Activated effector memory CD4-positive, alpha-beta T cell treated with anti-CD3 and anti-CD28 coated beads, Interleukin-2, amount 50 U/mL, for 16 hours (primary cell): ENCODE data around the gene GLTP.

Source experiments
- DNase-seq: peaks from one replicate; pipeline ENCODE4 v3.0.0-alpha.2; 2020

The GLTP gene, protein sequence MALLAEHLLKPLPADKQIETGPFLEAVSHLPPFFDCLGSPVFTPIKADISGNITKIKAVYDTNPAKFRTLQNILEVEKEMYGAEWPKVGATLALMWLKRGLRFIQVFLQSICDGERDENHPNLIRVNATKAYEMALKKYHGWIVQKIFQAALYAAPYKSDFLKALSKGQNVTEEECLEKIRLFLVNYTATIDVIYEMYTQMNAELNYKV

DNA sequence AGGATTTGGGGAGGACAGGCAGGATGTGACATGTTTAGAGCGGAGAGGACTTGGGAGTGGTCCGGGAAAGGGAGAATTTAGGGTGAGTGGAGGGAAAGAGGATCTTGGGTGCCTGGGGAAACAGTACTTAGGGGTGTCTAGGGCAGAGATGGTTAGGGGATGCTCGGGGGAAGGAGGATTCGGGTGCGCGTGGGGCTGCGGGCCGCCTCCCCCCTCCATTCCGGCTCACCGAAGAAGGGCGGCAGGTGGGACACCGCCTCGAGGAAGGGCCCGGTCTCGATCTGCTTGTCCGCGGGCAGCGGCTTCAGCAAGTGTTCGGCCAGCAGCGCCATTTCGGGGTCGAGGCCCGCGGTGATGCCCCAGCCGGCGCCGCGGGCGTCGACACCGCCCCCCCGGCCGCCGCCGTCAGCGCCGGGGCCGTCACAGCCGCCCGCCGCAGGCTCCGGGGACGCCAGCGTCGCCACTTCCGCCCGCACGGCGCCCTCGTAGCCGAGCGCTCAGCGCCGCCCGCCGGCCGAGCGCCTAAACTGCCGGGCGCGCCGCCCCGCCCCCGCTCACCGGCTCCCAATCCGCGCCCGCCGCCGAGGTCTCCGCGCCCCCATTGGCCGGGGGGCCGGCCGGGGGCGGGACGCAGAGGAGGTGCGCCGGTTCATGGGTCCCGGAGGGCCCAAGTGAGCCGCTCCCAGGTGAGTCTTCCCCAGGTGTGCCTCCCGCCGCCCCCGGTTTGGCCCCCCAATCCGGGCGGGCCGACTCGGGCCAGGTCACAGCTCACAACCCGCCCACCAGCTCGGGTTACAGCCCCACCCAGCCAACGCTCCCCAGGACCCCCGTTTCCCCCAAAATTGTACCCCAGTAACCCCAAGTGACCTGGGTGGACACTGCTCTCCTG lies at the start of gene GLTP:
Gene GLTP (minus strand): TSS at position 499 of the 889 bp plus-strand sequence. CDS start 167 bp downstream, at position 332.
- DNase-seq = peak; percentile 97

DNA sequence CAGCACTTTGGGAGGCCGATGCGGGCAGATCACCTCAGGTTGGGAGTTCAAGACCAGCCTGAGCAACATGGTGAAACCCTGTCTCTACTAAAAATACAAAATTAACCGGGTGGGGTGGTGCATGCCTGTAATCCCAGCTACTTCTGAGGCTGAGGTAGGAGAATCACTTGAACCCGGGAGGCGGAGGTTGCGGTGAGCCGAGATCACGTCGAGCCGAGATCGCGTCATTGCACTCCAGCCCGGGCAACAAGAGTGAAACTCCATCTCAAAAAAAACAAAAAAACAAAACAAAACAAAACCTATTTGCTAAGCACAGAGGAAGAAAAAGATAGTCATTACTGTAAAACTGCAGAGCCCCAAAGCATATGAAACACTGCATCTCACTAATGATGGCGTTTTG lies 49.0 kb upstream of the GLTP start:
- DNase-seq = peak; percentile 25

DNA sequence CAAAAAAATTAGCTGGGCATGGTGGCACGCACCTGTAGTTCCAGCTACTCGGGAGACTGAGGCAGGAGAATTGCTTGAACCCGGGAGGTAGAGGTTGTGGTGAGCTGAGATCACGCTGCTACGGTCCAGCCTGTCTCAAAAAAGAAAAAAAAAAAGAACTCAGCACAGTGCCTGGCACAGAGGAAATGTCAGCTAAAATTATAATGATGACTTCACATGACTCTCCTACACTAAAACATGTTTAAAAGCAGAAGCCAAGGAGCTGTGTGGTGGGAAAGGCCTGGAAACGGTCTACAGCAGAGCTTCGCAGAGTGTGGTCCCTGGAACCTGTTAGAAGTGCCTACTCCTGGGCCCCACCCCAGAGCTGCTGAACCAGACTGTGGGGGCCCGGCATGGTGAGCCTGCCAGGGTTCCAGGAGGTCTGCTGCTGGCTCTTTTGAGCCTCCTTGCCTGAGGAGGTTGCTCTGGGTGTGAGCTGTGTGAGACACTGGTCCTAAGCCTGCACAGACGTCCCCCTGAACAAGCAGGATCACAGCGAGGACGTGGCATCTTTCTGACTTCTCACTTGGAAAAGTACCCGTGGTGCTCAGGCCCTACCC lies 47.8 kb upstream of the GLTP start:
- peak; percentile 46 for DNase-seq

DNA sequence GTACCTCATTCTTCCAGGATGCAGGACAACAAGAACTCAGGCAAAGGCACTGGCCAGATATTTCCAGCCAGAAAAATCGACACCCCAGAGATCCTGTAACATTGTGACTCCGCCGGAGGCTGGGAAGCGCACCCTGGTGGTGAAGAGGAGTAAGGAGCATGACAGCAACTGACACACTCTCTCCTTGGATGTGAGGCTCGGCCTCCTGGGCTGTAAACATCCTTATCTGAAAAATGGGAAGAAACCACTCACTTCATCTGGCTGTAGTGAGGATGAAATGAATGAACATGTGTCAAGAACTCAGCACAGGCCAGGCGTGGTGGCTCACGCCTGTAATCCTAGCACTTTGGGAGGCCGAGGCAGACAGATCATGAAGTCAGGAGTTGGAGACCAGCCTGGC lies 47.3 kb upstream of the GLTP start:
- peak; percentile 76 for DNase-seq

DNA sequence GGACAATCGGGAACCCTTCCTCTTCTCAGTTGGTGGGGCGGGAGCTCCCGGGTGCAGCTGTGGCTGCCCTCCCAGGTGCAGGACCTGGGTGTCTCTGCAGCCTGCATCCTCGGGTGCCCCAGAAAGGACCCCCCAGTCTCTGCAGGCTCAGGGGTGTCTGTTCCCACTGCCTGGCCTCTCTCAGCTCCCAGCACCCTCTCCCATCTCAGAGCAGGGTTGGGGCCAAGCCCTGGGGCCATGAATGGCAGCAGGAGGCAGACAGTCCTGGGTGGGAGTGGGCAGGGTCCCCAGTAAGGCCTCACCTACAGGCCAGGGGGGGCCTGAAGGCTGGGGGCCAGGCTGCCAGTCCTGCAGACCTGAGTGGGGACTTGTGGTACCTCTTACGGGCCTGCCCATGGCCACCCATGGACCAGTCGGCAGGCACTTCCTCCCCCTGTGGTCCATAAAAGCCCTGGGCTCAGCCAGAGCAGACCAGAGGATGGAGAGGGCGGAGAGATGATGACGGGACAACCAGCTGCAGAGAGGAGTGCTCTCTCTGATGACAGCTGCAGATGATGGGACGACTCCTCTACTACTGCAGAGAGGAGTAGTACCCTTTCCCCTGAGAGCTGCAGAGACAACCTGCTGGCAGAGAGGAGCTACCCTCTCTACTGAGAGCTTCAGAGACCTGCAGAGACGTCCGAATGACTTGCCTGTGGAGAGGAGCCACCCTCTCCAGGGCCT lies 46.3 kb upstream of the GLTP start:
- peak; percentile 48 for DNase-seq

DNA sequence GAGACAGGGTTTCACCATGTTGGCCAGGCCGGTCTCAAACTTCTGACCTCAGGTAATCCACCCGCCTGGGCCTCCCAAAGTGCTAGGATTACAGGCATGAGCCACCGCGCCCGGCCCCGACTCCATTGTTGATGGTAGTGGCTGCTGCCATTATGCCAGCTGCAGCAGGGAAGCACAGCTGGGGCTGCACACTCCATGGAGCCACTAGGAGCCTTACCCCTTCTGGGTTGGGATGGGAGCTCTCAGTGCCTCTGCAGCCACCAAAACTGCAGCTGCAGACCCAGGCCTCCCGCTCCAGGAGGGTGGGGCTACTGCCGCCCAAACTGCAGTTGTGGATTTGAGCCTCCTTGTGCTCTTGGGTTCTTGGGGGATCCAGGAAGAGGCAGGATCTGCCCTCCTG lies 45.7 kb upstream of the GLTP start:
- no peak for DNase-seq

DNA sequence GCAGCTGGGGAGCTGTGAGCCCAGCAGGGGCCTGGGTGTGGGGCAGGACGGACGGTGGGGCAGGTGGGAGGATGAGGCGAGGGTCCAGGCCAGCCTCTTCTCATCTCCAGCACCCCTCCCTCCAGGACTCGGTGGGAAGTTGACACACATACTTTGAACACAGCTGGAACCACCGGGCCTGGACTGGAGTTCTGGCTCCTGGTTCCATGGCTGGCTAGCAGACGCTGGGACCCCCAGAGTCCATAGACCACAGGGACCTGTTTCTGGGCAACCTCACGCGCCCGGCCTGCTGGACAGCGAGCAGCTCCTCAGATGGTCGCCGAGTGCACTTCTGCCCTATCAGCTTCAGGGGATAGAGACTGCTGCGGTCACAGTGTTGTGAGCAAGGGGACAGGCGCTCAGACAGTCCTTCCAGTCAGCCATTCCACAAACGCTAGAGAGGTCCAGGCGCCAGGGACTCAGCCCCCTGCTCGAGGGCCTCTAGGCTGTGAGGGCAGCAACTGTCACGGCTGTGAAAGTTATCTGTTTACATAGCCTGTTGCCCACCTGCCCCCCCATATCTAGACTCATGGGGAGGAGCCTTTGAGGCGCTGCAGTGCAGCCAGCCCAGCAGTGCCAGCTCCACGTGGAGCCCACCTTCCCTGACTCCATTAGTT lies 45.0 kb upstream of the GLTP start:
- DNase-seq = peak; percentile 60

DNA sequence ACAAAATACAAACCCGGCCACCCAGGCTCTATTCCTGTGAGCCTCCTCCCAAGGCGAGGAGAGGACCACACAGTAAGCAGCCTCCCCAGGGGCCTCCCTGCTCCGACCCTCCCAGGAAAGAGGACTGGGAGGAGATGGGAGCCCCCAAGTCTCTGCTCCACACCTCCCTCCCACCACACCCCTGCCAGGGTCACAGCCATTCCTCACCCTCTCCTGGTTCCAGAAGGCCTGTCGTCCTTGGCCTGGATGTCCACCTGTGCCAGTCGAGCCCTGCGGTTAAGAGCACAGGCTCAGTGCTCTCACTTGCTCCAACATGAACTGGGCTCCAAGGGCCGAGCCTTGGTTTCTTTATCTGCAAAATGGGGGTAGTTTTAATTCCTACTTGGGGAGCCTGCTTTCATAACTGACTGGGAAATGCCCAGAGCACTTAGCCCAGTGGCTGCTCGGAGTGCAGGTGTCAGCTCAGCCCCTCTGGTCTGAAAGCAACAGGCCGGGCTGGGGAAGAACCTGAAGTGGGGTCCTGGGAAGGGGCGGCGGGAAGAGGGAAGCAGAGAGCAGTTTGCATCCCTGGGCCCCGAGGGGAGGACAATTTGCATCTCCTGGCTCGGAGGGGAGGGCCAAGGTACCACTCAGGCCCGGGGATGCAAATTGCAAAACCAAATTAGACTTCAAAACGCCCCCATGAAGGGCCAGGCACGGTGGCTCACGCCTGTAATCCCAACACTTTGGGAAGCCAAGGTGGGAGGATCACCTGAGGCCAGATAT lies 43.3 kb upstream of the GLTP start:
- peak; percentile 59 for DNase-seq

DNA sequence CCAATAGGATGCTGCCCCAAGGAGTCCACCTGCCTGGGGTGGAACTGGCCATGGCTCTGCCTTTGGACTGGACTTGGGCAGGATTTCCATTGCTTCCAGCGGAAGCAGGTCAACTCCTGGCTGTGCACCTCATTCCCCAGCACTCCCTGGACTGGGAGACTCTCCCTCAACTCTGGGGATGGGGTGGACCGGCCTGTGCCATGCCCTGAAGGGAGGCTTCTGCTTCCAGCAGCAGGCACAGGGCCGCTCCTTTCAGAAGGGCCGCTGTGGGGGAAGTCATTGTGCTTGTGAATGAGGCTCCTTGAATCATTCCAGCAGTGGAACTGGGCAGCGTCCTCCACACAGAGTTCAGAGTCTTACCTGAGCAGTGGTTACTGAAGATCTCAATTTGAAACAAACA lies 42.7 kb upstream of the GLTP start:
- DNase-seq = peak; percentile 19

DNA sequence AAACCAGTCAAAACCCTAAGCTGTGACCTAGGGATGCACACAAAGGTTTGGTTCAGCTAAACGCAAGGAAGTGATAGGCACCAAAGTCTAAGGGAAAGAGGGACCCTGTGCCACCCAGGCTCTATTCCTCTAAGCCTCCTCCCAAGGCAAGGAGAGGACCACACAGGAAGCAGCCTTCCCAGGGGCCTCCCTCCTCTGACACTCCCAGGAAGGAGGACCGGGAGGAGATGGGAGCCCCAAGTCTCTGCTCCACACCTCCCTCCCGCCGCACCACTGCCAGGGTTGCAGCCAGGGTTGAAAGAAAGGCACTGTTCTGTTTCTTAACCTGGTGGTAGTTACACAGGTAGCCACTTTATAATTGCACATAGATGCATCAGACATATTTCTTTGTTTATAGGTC lies 41.6 kb upstream of the GLTP start:
- peak; percentile 59 for DNase-seq

DNA sequence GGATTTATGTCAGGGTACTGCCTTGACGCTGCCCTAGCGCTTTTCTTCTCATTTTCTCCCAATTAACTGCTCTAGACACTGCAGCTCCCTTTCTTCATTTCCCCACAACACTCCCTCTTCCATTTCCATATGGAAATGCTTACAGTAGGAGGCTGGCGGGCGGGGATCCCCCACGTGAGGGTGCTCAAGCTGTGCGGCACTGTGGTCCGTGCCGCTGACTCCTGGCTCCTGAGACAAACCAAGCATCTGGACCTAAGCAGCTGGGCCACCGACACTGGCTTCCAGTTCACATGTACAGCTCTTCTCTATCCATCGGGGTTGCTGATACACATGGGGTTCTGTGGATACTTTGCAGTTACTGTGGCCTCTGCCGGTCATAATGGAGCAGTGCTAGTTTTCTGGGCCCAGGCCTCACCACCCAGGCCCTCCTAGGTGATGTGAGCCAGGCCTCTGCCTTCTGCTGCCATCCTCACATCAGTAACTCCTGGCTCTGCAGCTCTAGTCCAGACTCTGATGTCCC lies 40.0 kb upstream of the GLTP start:
- no peak for DNase-seq

DNA sequence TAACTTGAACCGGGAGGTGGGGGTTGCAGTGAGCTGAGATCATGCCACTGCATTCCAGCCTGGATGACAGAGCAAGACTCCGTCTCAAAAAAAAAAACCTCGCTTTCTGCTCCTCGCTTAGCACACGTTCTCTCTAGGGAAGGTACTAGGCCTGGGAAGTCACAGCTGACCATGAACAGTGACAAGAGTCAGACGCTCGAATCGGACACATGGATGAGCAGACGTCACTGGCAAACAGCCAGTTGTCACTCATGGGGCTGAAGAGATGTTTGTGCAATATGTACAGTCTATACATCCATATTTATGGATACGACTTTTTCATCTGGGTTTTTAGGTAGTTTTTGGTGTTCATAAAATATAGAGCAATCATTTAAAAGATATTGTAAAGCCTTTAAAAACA lies 39.1 kb upstream of the GLTP start:
- DNase-seq = no peak

DNA sequence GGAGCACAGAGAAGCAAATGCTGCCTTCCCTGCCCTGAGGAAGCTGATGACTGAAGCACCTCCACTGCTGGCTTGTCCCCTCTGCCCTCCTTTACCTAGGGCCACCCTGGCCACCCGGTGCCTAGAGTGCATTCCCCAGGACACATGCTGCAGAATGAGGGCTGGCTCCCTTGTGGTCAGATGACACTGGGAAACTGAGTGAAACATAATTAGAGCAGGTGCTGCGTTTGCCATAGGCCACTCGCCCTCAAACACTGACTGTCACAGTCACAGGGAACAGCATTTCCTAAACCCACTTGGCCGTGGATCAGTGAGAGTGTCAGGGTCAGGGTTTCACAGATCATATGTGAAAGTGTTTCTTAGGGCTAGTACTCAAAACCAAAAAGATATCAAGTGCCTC lies 35.7 kb upstream of the GLTP start:
- no peak for DNase-seq

DNA sequence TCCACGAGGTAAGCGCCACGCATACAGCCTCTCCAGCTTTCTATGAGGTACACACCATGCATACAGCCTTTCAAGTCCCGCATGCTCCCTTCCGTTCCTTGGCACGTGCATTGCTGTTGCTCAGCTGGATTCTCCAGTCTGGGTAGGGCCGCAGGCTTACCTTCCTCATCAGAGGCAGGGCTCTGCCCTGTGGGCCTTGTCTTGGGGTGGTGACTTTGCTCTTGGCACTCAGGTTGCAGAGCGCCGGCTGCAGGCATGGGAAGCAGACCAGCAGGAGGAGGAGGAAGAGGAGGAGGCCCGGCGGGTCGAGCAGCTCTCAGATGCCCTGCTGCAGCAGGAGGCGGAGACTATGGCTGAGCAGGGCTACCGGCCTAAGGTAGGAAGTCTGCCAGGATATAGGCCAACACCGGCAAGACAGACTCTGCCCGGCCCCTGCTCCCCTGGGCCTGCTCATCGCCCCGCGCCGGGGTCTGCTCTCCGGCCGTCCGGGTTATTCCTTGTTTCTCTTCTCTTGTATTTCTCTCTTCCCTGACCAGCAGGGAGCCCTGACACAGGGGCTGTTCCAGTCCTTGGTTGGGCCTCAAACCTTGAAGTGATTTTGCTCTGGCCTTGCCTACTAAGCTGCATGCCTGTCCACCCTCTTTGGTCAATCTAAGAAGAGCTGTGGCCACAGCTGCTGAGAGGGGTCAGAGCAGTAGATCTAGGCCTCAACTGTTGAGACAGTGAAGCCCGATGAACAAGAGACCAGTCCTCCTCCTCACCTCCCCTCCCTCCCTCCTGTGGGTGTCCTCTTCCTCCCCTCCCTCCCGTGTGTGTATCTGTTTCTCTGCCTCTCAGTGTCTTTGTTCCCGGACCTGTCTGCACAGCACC lies 35.1 kb upstream of the GLTP start:
- DNase-seq = no peak

DNA sequence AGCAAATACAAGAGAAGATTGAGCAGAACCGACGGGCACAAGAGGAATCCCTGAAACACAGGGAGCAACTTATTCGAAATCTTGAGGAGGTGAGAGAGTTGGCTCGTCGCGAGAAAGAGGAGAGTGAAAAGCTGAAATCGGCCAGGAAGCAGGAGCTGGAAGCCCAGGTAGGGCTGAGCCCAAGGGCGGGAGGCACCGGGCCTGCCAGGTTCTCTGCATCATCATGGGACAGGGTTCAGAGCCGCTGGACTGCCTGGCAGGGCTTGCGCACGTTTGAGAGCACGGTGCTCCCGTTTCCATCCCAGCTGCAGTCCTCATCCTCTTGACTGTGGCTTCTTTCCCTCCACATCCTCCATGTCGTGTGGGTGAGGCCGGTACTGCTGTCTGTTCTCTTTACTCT lies 34.1 kb upstream of the GLTP start:
- no peak for DNase-seq

DNA sequence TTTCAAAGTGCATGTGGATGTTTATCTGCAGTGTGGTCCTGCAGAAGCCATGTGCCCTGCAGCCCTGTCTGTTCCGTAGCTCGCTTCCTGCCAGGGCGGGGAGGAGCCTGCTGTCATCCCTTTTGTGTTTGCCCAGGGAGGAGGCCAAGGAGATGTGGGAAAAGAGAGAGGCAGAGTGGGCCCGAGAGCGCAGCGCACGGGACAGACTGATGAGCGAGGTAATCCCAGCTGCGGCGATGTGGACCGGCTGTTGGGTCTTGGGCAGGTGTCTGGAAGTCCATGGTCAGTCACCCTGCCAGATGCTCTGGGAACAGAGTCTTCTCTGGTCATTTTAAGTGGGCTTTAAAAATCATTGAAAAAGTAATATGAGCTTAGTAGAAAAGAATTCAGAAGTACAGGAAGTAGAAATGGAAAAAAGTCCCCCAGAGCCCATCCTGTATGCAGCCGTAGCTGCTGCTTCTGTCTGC lies 32.5 kb upstream of the GLTP start:
- no peak for DNase-seq

DNA sequence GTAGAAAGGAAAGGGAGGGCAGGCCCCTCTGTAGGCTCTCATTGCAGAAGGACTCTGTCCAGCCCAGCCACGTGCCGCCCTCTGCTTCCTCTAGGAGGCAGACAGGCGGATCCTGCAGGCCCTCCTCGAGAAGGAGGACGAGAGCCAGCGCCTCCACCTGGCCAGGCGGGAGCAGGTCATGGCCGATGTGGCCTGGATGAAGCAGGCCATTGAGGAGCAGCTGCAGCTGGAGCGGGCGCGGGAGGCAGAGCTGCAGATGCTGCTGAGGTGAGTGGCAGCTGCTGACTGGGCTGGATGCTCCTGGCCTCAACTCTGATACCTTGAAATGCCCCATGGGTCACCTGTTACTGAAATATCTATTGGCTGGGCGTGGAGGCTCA lies 30.6 kb upstream of the GLTP start:
- DNase-seq = no peak

DNA sequence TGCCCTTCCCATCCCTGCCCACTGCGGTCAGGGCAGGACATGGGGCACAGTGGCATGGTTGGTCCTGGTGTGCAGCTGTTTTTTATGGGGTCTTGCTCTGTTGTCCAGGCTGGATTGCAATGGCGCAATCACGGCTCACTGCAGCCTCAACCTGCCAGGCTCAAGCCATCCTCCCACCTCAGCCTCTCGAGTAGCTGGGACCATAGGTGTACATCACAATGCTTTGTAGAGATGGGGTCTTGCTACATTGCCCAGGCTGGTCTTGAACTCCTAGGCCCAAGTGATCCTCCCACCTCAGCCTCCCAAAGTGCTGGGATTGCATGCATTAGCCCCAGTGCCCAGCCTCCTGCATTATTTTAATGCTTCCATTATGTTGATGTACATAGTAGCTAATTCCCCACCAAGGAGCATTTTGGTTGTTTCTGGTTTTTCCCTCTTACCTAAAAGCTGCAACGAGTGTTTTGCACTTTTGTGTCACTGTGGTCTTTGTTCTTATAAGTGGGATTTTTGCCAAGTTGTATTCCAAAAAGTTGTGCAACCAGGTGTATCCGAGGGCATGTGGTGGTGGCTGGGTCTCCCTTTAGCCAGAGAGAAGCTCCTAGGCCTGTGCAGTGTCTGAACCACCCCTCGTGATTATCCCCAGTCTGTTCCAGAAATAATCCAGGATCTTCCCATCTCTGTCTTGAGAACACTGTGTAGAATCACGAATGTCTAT lies 30.1 kb upstream of the GLTP start:
- no peak for DNase-seq

DNA sequence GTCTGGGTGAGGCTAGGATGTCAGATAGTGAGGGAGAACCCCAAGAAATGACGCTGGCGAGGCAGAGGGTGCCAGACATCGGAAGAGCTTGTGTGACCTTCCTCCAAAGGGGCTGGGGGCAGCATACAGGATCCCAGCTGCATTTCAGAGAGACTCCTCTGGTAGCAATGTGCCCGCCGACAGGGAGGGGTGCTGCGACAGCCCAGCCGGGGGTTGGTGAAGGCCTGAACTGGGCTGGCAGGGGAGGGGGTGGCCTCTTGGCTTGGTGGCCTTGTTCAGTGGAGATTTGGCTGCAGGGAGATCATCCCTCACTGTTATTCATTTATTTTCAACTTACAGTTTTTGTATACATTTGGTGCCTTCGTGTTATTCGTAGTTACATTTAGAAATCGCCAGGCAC lies 25.0 kb upstream of the GLTP start:
- DNase-seq = no peak

DNA sequence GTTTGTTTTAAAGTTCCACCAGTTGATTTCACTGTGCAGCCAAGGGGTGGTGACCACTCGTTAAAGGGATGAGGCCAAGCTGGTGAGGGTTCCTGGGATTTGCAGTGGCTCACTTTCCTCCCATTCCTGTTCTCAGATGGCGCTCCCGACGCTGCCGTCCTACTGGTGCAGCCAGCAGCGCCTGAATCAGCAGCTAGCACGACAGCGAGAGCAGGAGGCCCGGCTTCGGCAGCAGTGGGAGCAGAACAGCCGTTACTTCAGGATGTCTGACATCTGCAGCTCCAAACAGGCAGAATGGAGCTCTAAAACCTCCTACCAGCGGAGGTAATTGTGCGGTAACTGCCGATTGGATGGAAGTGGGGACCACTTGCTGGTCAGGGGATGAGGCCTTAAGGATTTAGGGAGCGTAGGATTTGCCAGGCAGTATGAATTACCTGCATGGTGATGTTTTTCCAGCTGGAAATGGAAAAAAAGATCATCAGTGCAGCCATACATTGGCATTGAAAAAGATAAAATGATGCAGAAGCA lies 22.6 kb upstream of the GLTP start:
- DNase-seq = no peak
